Fibroblast of the aortic adventitia (primary cell): ENCODE results near the gene DGKZ. TPM values are rescaled to one million over a fixed set of nuclear protein-coding genes. Genes with fewer than 3 reads are reported as not detected.
A peak's percentile ranks its signal among the peaks of the same experiment; 100 is the strongest.

Source experiments
- DNase-seq: peaks from one replicate; pipeline ENCODE4 v3.0.0-alpha.2; 2010; ENCODE audit warnings: low read depth
- H3K4me3 ChIP-seq: 2 replicates; pipeline ENCODE4 v1.5.1; 2011; ENCODE audit warnings: low read depth, mild to moderate bottlenecking, control low read depth, low read length, moderate library complexity
- total RNA-seq: library from RNA; depleted of rRNA; stranded (reverse); fragments of >200 nt; gene quantifications from 2 replicates; pipeline ENCODE4 v1.2.3, GENCODE V29; 2012; ENCODE audit warnings: low replicate concordance
- TF ChIP-seq, protein P1 (sequence below): IDR thresholded peaks from 2 replicates; pipeline ENCODE4 v1.5.1; 2011; ENCODE audit warnings: mild to moderate bottlenecking, low read length, control low read depth, inconsistent platforms; ENCODE audit not compliant: insufficient read depth

Gene DGKZ
- total RNA-seq, 1 donor: 37.7 TPM

DNA sequence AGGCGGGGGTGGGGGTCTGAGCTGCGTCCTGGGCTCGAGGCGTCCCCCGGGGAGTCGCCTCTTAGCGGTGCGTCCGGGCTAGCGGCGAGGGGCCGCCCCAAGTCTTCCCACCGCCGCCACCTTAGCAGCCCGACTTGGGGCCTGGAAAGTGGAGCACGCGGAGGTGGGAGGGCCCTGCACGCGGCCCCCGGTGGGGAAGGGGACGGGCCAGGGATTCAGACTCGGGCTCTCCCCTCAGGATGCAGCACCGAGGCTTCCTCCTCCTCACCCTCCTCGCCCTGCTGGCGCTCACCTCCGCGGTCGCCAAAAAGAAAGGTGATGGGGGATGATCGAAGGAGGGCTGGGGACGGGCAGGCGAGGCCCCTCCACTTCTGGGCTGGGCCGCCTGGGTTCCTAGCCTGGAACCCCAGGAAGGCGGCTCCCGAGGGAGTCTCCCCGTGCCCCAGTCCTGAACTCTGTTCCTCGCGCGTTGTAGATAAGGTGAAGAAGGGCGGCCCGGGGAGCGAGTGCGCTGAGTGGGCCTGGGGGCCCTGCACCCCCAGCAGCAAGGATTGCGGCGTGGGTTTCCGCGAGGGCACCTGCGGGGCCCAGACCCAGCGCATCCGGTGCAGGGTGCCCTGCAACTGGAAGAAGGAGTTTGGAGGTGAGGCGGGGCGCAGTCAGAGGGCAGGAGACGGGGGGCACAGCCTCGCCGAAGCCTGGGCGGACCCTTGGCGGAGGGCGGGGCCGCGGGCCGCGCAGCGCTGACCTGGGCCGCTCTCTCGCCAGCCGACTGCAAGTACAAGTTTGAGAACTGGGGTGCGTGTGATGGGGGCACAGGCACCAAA is 34.8 kb downstream of the DGKZ start:
- TF ChIP-seq, protein P1, sequence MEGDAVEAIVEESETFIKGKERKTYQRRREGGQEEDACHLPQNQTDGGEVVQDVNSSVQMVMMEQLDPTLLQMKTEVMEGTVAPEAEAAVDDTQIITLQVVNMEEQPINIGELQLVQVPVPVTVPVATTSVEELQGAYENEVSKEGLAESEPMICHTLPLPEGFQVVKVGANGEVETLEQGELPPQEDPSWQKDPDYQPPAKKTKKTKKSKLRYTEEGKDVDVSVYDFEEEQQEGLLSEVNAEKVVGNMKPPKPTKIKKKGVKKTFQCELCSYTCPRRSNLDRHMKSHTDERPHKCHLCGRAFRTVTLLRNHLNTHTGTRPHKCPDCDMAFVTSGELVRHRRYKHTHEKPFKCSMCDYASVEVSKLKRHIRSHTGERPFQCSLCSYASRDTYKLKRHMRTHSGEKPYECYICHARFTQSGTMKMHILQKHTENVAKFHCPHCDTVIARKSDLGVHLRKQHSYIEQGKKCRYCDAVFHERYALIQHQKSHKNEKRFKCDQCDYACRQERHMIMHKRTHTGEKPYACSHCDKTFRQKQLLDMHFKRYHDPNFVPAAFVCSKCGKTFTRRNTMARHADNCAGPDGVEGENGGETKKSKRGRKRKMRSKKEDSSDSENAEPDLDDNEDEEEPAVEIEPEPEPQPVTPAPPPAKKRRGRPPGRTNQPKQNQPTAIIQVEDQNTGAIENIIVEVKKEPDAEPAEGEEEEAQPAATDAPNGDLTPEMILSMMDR: no peak
- DNase-seq: no peak
- H3K4me3 ChIP-seq: peak overlapping the region; percentile 63

- TF ChIP-seq, protein P1: peak; percentile 64
- DNase-seq: peak; percentile 48
These were observed 35.6 kb downstream of the DGKZ start for GRCh38 chr11:46382646-46383403.

DNA sequence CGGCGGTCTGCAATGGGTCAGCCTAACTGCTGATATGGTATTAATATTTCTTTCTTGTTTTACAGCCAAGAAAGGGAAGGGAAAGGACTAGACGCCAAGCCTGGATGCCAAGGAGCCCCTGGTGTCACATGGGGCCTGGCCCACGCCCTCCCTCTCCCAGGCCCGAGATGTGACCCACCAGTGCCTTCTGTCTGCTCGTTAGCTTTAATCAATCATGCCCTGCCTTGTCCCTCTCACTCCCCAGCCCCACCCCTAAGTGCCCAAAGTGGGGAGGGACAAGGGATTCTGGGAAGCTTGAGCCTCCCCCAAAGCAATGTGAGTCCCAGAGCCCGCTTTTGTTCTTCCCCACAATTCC is 36.1 kb downstream of the DGKZ start:
- TF ChIP-seq, protein P1: no peak
- H3K4me3 ChIP-seq: no peak overlapping the region
- no peak for DNase-seq

More at GRCh38 chr11:46382646-46383403, 35.6 kb downstream of the DGKZ start:
- H3K4me3 ChIP-seq: peak overlapping the region; percentile 63

DNA sequence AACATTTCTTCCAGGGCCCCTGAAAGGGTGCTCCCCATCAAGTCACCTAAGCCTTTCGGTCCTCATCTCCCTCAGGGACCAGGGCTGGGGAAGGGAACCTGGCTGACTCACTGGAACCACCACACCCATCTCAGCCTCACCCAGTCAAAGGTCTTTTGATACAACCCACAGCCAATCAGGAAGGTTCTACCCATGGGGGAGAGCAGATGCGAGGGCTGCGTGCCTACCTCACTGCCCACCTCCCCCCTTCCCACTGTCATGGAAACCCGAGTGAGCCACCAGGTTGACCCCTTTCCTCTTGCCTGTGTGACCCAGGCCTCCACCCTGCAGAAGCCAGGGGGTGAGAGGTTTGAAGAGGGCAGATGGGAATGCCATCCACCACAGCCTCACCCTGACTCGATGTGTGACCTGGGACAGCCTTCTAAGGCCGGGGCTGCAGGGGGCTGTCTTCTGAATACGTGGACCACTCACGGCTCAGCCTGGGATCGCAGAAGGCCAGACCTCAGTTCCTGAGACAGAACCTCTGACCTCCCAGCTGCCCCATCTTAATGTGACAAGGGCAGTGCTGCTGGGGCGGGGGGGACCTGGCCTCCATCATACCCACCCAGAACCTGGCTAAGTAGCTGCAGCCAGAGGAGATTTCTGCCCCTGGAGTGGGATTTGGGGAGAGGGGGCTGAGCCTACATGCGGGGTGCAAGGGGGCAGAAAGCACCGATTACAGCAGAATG is 36.9 kb downstream of the DGKZ start:
- DNase-seq: no peak
- H3K4me3 ChIP-seq: no peak overlapping the region
- TF ChIP-seq, protein P1: no peak

DNA sequence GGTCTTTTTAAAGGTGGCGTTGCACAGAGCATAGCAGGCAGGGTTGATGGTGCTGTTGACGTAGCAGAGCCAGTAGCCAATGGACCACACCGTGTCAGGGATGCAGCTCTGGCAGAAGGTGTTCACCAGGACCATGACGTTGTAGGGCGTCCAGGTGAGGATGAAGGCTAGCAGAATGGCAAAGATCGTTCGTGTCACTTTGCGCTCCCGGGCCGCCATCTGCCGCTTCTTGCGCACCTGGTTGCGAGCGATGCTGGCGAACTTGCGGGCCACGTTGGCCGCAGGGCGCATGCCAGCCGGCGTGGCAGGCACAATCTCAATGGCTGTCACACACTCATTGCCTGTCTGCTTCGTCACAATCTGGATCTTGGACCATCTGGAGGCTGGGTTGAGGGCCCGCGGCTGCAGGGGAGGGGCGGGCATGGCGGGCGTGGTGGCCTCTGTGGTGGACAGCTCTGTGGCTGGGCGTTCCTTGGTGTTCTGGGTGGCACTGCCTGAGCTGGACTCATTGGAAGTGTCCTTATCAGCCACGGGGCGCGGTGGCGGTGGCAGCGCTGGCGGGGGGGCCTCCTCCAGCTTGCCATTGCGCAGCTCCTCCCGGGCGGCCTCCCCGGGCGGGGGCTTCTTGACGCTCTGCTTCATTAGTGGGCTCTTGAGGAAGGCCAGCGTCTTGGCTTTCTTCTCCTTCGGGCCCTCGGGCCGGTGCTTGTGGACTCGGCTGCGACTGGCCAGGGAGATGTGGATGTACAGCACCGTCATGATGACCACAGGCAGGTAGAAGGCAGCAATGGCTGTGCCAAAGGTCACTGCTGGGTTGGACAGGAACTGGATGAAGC is 38.1 kb downstream of the DGKZ start:
- no peak overlapping the region for H3K4me3 ChIP-seq
- no peak for DNase-seq
- TF ChIP-seq, protein P1: no peak

DNA sequence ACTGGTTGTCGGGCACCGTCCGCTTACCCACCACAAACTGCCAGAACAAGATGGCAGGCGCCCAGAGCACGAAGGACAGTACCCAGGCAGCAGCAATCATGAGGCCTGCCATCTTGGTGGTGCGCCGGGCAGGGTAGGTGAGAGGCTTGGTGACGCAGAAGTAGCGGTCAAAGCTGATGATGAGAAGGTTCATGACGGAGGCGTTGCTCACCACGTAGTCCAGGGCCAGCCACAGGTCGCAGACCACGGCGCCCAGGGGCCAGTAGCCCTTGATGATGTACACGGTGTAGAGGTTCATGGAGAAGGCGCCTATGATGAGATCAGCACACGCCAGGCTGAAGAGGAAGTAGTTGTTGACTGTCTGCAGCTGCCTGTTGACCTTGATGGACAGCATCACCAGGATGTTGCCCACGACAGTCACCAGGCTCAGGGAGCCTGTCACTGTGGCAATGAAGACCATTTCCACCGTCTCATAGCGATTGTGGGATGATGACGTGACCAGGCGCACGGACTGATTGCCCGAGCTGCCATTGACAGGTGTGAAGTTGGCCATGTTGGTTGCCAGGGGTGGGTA is 38.8 kb downstream of the DGKZ start:
- no peak for DNase-seq
- TF ChIP-seq, protein P1: no peak
- H3K4me3 ChIP-seq: no peak overlapping the region
